Astrocyte of the cerebellum (primary cell): Measurements from ENCODE around the gene PSTPIP2.

Experiments
- DNase-seq: peaks from one replicate; pipeline ENCODE4 v3.0.0-alpha.2; 2011; ENCODE audit warnings: low read depth
- H3K4me3 ChIP-seq: 2 replicates; pipeline ENCODE4 v1.5.1; 2011; ENCODE audit warnings: mild to moderate bottlenecking, low read depth, low read length, moderate library complexity
- CTCF ChIP-seq: IDR thresholded peaks from 2 replicates; pipeline ENCODE4 v1.5.1; 2012; ENCODE audit warnings: low read length, low read depth, moderate library complexity, mild to moderate bottlenecking; ENCODE audit errors: missing control alignments
- in situ Hi-C: cut with HindIII; loops from 2 replicates; pipeline ENCODE4 v1.10.0; 2017; ENCODE audit warnings: low sequenced_read_pairs

The PSTPIP2 gene

DNA sequence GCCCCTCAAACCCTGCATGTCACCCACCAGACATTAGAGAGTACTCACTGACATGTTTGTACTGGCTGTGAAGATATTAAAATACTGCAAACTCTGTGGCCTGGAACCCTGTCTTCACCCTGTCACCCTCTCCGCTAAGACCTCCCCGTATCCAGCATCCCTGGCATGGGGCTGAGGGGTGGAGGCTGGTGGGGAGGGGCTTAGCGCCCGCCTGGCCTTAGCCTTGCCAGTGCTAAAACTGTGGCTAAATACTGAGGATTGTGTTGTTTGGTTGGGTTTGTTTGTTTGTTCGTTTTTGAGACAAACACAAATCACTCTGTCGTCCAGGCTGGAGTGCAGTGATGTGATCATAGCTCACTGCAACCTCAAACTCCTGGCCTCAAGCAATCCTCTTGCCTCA, 1.8 kb downstream of the PSTPIP2 start:
- no peak for TF ChIP-seq CTCF
- DNase-seq: no peak
- in situ Hi-C loops: no loop called here
- H3K4me3 ChIP-seq: no peak overlapping the region

DNA sequence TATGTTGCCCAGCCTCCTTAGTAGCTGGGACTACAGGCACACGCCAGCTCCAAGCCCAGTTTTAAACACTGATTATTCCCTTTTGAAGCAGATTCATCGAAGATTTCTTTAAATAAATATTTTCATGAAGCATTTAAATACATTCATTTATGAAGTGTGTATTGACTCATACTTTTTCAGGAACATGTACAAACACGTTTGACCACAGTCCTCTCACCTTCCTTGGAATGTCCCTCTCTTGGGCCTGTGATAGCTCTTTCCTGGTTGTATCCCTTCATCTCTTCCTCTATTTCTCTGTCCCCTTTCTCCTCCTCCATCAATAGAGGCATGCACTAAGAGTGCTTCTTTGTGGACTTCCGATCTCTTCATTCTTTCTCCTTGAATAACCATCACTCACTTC, 2.5 kb downstream of the PSTPIP2 start:
- in situ Hi-C loops: no loop called here
- H3K4me3 ChIP-seq: no peak overlapping the region
- no peak for DNase-seq
- TF ChIP-seq CTCF: no peak

- H3K4me3 ChIP-seq: no peak overlapping the region
- in situ Hi-C loops: no loop called here
- no peak for DNase-seq
- TF ChIP-seq CTCF: no peak
Measured at GRCh38 chr18:46068763-46069162, 3.3 kb downstream of the PSTPIP2 start.

DNA sequence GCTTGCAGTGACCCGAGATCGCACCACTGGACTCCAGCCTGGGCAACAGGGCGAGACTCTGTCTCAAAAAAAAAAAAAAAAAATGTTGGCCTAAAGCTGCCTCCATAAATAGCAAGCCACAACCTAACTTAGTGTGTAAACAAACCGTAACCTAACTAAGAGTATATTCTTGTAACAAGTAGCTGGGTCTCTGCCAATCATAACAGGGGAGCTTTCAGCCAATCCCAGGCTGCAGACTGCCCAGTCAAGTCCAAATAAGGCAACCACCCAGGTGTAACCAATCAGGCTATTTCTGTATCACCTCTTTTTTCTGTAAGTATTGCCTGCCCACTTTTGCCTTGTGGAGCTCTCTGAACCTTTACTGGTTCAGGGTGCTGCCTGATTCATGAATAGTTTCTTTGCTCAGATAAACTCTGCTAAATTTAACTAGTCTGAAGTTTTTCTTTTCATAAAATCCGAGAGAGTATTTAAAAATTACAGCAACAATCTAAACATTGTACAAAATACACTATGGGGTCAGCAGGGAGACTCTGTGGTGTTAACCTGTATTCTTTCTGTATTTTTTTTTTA, 4.5 kb downstream of the PSTPIP2 start:
- no peak overlapping the region for H3K4me3 ChIP-seq
- DNase-seq: no peak
- in situ Hi-C loops: no loop called here
- TF ChIP-seq CTCF: no peak

DNA sequence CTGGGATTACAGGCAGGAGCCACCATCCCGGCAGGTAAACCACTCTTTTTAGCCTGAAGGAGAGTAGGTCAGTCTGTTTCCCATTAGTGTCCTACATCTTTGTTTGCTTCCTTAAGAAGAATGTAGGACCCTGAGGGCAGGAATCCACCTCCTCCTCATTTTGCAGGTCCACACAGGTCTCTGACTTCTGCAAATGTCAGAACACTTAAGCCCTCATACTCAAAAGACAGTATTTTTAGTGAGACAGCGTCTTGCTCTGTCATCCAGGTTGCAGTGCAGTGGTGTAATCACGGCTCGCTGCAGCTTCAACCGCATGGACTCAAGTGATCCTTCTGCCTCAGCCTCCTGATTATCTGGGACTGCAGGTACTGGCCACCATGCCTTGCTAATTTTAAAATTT, 9.3 kb downstream of the PSTPIP2 start:
- DNase-seq: no peak
- H3K4me3 ChIP-seq: no peak overlapping the region
- in situ Hi-C loops: no loop called here
- no peak for TF ChIP-seq CTCF

DNA sequence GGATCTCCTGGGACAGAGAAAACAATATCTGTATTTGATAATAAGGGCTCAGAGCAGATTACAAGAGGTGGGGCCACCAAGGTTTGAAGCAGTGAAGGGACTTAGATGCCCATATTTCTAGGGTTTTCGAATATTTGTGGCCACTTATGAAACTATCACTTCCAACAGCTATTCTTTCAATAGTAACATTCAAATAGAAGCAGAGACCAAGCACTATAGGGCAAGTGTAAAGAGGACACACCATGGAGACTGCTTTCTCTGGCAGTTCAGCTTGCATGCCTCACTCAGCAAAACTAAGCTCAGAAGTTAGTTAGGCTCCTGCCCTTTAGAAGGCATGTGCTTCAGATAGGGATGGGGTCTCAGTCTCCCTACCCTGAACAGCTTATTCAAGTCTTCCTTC, 10.3 kb downstream of the PSTPIP2 start:
- in situ Hi-C loops: no loop called here
- DNase-seq: no peak
- no peak overlapping the region for H3K4me3 ChIP-seq
- TF ChIP-seq CTCF: no peak

DNA sequence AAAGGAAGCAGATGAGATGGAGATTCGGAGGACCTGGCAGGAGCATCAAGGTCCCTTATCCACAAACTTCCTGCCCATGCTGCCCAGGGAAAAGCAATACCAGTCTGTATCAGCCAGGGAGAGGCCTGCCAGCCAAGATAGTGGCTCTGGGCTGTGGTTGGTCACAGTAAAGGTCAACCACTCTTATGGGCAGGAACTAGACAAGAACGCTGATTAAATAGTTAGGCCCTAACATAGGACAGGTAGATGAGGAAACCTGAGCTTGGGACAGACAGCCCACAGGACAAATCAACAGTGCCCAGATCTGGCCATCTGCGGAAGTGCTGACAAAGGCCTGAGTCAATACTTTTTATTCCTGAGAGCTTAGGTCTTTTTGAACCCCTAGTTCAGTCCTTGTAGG, 10.7 kb downstream of the PSTPIP2 start:
- TF ChIP-seq CTCF: no peak
- H3K4me3 ChIP-seq: no peak overlapping the region
- no peak for DNase-seq
- in situ Hi-C loops: no loop called here
